NCI-H510A (cell line): ENCODE results near the gene LEP.

Experiments
- DNase-seq: peaks from one replicate; lab custom pipeline; 2025; lab: John Stamatoyannopoulos, UW

The LEP gene

GRCh38 chr7:128247108-128247507 is 6.0 kb downstream of the LEP start:
- no peak for DNase-seq

- DNase-seq, result no peak
These were observed 6.6 kb downstream of the LEP start for GRCh38 chr7:128247640-128248194.

GRCh38 chr7:128251337-128251736 is 10.3 kb downstream of the LEP start:
- DNase-seq, result no peak

- DNase-seq, result no peak
These were observed 12.6 kb downstream of the LEP start for GRCh38 chr7:128253701-128254100.

GRCh38 chr7:128254470-128254869 is 13.4 kb downstream of the LEP start:
- no peak for DNase-seq

GRCh38 chr7:128255271-128255670 is 14.2 kb downstream of the LEP start:
- no peak for DNase-seq

- DNase-seq, result no peak
These were observed 16.4 kb downstream of the LEP start for GRCh38 chr7:128257458-128257857.

- no peak for DNase-seq
These were observed 18.3 kb downstream of the LEP start for GRCh38 chr7:128259131-128260061.

- no peak for DNase-seq
These were observed 19.2 kb downstream of the LEP start for GRCh38 chr7:128260069-128260795.

- no peak for DNase-seq
These were observed 21.4 kb downstream of the LEP start for GRCh38 chr7:128262273-128263028.

GRCh38 chr7:128263420-128263819 is 22.3 kb downstream of the LEP start:
- DNase-seq, result no peak

- no peak for DNase-seq
These were observed 23.4 kb downstream of the LEP start for GRCh38 chr7:128264477-128264876.

GRCh38 chr7:128265156-128265905 is 24.3 kb downstream of the LEP start:
- no peak for DNase-seq

GRCh38 chr7:128265906-128266300 is 24.8 kb downstream of the LEP start:
- no peak for DNase-seq

GRCh38 chr7:128266529-128266882 is 25.4 kb downstream of the LEP start:
- no peak for DNase-seq

GRCh38 chr7:128266883-128267594 is 26.0 kb downstream of the LEP start:
- DNase-seq, result no peak

GRCh38 chr7:128267595-128267924 is 26.5 kb downstream of the LEP start:
- DNase-seq, result no peak

GRCh38 chr7:128268233-128268632 is 27.2 kb downstream of the LEP start:
- no peak for DNase-seq

- DNase-seq, result no peak
These were observed 29.8 kb downstream of the LEP start for GRCh38 chr7:128270826-128271272.

- DNase-seq, result no peak
These were observed 30.4 kb downstream of the LEP start for GRCh38 chr7:128271471-128271941.
